NB4 (cell line): ENCODE data around the gene IGFBP4.

Experiments
- DNase-seq: peaks from one replicate; pipeline ENCODE4 v3.0.0; 2010; ENCODE audit warnings: low read depth
- H3K4me3 ChIP-seq: one replicate; pipeline ENCODE4 v1.5.1; 2011; ENCODE audit warnings: mild to moderate bottlenecking, low read depth, low read length, moderate library complexity
- MYC ChIP-seq: IDR thresholded peaks from 2 replicates; pipeline ENCODE4 v1.6.1; 2011; ENCODE audit warnings: low read depth, low read length
- POLR2A ChIP-seq: IDR thresholded peaks from 2 replicates; pipeline ENCODE4 v1.6.1; 2011; ENCODE audit warnings: mild to moderate bottlenecking; ENCODE audit not compliant: insufficient read length; ENCODE audit errors: extremely low read depth
- TF ChIP-seq, protein P1 (sequence below): IDR thresholded peaks from one replicate; pipeline ENCODE4 v1.5.1; 2012; ENCODE audit warnings: low read depth, low read length
- TF ChIP-seq, protein P2 (sequence below): IDR thresholded peaks from 2 replicates; pipeline ENCODE4 v1.6.1; 2011; ENCODE audit warnings: low read depth, low read length

IGFBP4 gene

GRCh38 chr17:40501499-40501911 is 58.3 kb downstream of the IGFBP4 start, which contains the start of gene TNS4:
Gene TNS4, minus strand, starts transcription at chr17:40501623. Its CDS starts 5,198 bp downstream, at chr17:40496425.
- no peak for TF ChIP-seq POLR2A
- TF ChIP-seq, protein P1, sequence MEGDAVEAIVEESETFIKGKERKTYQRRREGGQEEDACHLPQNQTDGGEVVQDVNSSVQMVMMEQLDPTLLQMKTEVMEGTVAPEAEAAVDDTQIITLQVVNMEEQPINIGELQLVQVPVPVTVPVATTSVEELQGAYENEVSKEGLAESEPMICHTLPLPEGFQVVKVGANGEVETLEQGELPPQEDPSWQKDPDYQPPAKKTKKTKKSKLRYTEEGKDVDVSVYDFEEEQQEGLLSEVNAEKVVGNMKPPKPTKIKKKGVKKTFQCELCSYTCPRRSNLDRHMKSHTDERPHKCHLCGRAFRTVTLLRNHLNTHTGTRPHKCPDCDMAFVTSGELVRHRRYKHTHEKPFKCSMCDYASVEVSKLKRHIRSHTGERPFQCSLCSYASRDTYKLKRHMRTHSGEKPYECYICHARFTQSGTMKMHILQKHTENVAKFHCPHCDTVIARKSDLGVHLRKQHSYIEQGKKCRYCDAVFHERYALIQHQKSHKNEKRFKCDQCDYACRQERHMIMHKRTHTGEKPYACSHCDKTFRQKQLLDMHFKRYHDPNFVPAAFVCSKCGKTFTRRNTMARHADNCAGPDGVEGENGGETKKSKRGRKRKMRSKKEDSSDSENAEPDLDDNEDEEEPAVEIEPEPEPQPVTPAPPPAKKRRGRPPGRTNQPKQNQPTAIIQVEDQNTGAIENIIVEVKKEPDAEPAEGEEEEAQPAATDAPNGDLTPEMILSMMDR: no peak
- H3K4me3 ChIP-seq: no peak within 1 kb of the TSS
- DNase-seq: no peak

DNA sequence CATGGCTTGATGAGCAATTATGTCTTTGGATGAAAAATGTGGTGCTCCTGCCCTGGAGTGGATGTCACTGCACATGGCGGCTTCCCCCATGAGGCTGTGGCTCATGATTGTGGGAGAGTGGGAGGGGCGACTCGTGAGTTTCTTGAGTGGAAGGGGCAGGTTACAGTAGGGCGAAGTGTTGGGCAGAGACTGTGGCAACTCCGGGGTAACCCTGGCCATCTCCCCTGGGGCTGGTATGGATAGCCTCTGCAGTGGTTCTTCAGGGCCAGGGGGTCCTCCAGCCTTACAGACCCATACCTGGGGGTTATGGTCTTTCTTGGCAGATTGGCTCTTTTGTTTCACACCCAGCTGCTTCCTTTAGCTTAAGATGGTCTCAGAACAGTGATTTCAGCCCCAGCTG is 59.5 kb downstream of the IGFBP4 start:
- TF ChIP-seq POLR2A: no peak
- TF ChIP-seq, protein P1: no peak
- TF ChIP-seq MYC: no peak
- TF ChIP-seq, protein P2, sequence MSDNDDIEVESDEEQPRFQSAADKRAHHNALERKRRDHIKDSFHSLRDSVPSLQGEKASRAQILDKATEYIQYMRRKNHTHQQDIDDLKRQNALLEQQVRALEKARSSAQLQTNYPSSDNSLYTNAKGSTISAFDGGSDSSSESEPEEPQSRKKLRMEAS: no peak
- H3K4me3 ChIP-seq: no peak overlapping the region
- no peak for DNase-seq

- TF ChIP-seq, protein P1: no peak
- TF ChIP-seq, protein P2: no peak
- TF ChIP-seq MYC (no peak), POLR2A (no peak)
- no peak for DNase-seq
- H3K4me3 ChIP-seq: no peak overlapping the region
These were observed 59.9 kb downstream of the IGFBP4 start for GRCh38 chr17:40503154-40503553.

DNA sequence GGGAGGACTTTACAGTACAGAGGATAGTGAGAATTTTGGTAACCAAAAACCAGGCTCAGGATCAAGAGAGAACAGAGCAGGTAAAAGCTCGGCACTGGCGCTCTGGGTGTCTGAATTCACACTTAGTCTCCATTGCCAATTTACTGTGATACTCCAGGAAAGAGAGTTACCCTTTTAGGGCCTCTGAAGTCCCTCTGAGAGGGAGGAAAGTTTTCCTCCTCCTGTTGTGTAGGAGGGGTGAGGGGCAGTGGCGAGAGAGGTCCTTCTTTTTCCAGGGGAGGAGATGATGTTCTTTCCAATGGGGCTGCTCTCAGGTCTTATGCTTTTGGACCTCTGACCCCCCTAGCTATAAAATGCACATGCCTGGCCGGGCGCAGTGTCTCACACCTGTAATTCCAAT is 63.5 kb downstream of the IGFBP4 start:
- H3K4me3 ChIP-seq: no peak overlapping the region
- TF ChIP-seq, protein P1: no peak
- no peak for TF ChIP-seq MYC
- TF ChIP-seq, protein P2: no peak
- no peak for TF ChIP-seq POLR2A
- DNase-seq: no peak
